BJ (cell line): ENCODE measurements around the gene TCF15. TPM values are rescaled to one million over a fixed set of nuclear protein-coding genes. Genes with fewer than 3 reads are reported as not detected.

Experiments used
- CTCF ChIA-PET: fragments of 350-600 bp; formaldehyde crosslinking; extraction: SDS; loops from one replicate; lab custom pipeline; 2021; ENCODE audit warnings: antibody characterized with exemption, inconsistent platforms; lab: Yijun Ruan, JAX
- POLR2A ChIA-PET: fragments of 300-600 bp; sonication (Branson Sonifier 250); formaldehyde crosslinking; extraction: SDS; loops from one replicate; lab custom pipeline; 2021; ENCODE audit warnings: antibody characterized with exemption; lab: Charles Lee
- DNase-seq: peaks from one replicate; pipeline ENCODE4 v3.0.0-alpha.2; 2011; ENCODE audit warnings: low read depth
- H3K27me3 ChIP-seq: 2 replicates; pipeline ENCODE4 v1.6.0; 2011; ENCODE audit warnings: low read length; ENCODE audit not compliant: control insufficient read depth, insufficient read depth
- H3K36me3 ChIP-seq: 2 replicates; pipeline ENCODE4 v1.5.1; 2011; ENCODE audit warnings: low read length; ENCODE audit not compliant: control insufficient read depth, insufficient read depth
- H3K4me3 ChIP-seq: 2 replicates; pipeline ENCODE4 v1.5.1; 2011; ENCODE audit warnings: low read depth, mild to moderate bottlenecking, control low read depth, low read length
- CTCF ChIP-seq: IDR thresholded peaks from 2 replicates; pipeline ENCODE4 v1.5.1; 2011; ENCODE audit warnings: low read depth, mild to moderate bottlenecking, control low read depth, inconsistent platforms, low read length, moderate library complexity; ENCODE audit not compliant: insufficient read depth
- polyA plus RNA-seq: library from polyadenylated mRNA; depleted of rRNA; stranded (reverse); fragments of >200 nt; gene quantifications from 2 replicates; pipeline ENCODE4 v1.2.3, GENCODE V29; 2011

Gene TCF15
- polyA plus RNA-seq, 1 experiment = not detected

- Histone ChIP-seq H3K27me3 (peaks cover 1% of the 10 kb centered on the region; the same call in 1 of the 2 replicates), H3K4me3 (no peak overlapping the region), H3K36me3 (no peaks in the 10 kb centered on the region)
- DNase-seq = no peak
- no peak for TF ChIP-seq CTCF
- POLR2A ChIA-PET = no interaction called here
- CTCF ChIA-PET = interaction anchor here (0.6 kb wide), 1 partner anchor 11 kb away, joined by 3 read pairs; no protein-coding TSS in a partner anchor
Observed at GRCh38 chr20:591941-592340, 18.2 kb downstream of the TCF15 start.

GRCh38 chr20:588932-589672 lies 21.0 kb downstream of the TCF15 start:
- peaks cover 1% of the 10 kb centered on the region; the same call in 1 of the 2 replicates for H3K27me3 ChIP-seq
- CTCF ChIA-PET = no interaction called here
- no peaks in the 10 kb centered on the region for H3K36me3 ChIP-seq
- no peak for DNase-seq
- POLR2A ChIA-PET = no interaction called here
- no peak for TF ChIP-seq CTCF
- no peak overlapping the region for H3K4me3 ChIP-seq

DNA sequence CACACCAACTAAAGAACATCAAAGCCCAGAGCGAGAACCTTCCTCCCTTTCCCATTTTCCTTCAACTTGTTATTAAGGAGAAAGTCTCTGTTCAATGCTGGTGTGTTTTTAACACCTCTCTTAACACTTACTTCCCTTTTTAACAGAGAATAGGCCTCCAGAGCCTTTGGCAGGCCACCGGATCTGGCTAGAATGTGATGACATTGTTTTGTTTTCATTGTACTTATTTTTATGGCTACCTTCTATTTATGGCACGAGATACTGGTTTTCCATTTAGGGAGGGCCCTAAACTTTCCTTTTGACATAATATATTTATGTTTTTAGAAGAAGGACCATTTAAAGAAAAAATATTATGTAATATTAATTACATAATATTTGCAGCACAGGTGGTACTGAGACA lies 21.6 kb downstream of the TCF15 start:
- Histone ChIP-seq H3K4me3 (no peak overlapping the region), H3K27me3 (peaks cover 1% of the 10 kb centered on the region; the same call in 1 of the 2 replicates), H3K36me3 (no peaks in the 10 kb centered on the region)
- TF ChIP-seq CTCF = no peak
- no peak for DNase-seq
- ChIA-PET POLR2A (no interaction called here), CTCF (no interaction called here)

DNA sequence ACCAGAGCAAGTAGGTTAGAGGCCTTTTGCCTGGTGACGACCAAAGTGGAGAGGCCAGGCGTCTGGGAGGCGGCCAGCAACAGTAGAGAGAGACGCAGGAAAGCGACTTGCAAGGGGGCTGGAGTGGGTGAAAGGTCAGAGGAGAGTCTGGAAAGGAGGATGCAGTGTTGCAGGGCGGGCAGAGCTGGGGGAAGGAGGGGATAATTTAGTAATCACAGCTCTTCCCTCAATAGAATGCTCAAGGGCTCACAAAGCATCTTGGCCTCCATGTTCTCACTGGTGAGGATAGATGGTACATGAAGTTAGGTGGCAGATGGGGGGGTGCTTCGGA lies 25.2 kb downstream of the TCF15 start:
- no peaks in the 10 kb centered on the region for H3K36me3 ChIP-seq
- CTCF ChIA-PET = no interaction called here

More for the DNA sequence above, 25.2 kb downstream of the TCF15 start:
- no peak for DNase-seq
- Histone ChIP-seq H3K4me3 (no peak overlapping the region), H3K27me3 (peaks cover 1% of the 10 kb centered on the region; the same call in 1 of the 2 replicates)
- no peak for TF ChIP-seq CTCF
- POLR2A ChIA-PET = no interaction called here
